GM23338 (cell line): Measurements from ENCODE around the gene TSR3. TPM values are rescaled to one million over a fixed set of nuclear protein-coding genes. Genes with fewer than 3 reads are reported as not detected.

Experiments used
- ATAC-seq: fragments of 200-7000 bp; cut with Tn5 transposase; 3 replicates; pipeline ENCODE4 v1.9.1; 2020
- DNase-seq: peaks from one replicate; pipeline ENCODE4 v3.0.0-alpha.2; 2015; ENCODE audit warnings: low spot score
- H2AFZ ChIP-seq: fragments of 200-600 bp; sonication (generic); 2 replicates; pipeline ENCODE4 v1.8.0; 2016; ENCODE audit warnings: antibody characterized with exemption, mild to moderate bottlenecking, moderate library complexity
- H3F3A ChIP-seq: fragments of 200-600 bp; sonication (generic); replicated peaks from 2 replicates; pipeline ENCODE4 v1.8.0; 2017; ENCODE audit warnings: antibody characterized with exemption, mixed run types, low read depth
- H3K27ac ChIP-seq: fragments of 200-600 bp; sonication (generic); 2 replicates; pipeline ENCODE4 v1.6.1; 2016; ENCODE audit warnings: low read depth
- H3K27me3 ChIP-seq: fragments of 200-600 bp; sonication (generic); 2 replicates; pipeline ENCODE4 v1.8.0; 2016; ENCODE audit warnings: mild to moderate bottlenecking, mixed run types, moderate library complexity; ENCODE audit not compliant: insufficient read depth
- H3K36me3 ChIP-seq: fragments of 200-600 bp; sonication (generic); 2 replicates; pipeline ENCODE4 v1.8.0; 2016; ENCODE audit warnings: mild to moderate bottlenecking; ENCODE audit not compliant: insufficient read depth
- H3K4me1 ChIP-seq: fragments of 200-600 bp; sonication (generic); 2 replicates; pipeline ENCODE4 v1.8.0; 2016; ENCODE audit warnings: mild to moderate bottlenecking, moderate library complexity; ENCODE audit not compliant: insufficient read depth
- H3K4me2 ChIP-seq: fragments of 200-600 bp; sonication (generic); 2 replicates; pipeline ENCODE4 v1.7.1; 2017; ENCODE audit warnings: mixed run types
- H3K4me3 ChIP-seq: fragments of 200-600 bp; sonication (generic); 2 replicates; pipeline ENCODE4 v1.6.1; 2016; ENCODE audit warnings: mixed run types
- H3K79me2 ChIP-seq: fragments of 200-600 bp; sonication (generic); replicated peaks from 2 replicates; pipeline ENCODE4 v1.8.0; 2017; ENCODE audit warnings: mild to moderate bottlenecking; ENCODE audit not compliant: insufficient read depth
- H3K9me2 ChIP-seq: fragments of 200-600 bp; sonication (generic); 2 replicates; pipeline ENCODE4 v1.8.0; 2017; ENCODE audit not compliant: insufficient read depth
- H4K20me1 ChIP-seq: fragments of 200-600 bp; sonication (generic); replicated peaks from 2 replicates; pipeline ENCODE4 v1.8.0; 2017; ENCODE audit warnings: mild to moderate bottlenecking; ENCODE audit not compliant: insufficient read depth
- H3K27ac Mint-ChIP-seq: 2 replicates; pipeline ENCODE4 v1.8.0; 2020; ENCODE audit warnings: inconsistent platforms, mild to moderate bottlenecking, moderate library complexity, mixed read lengths
- H3K27me3 Mint-ChIP-seq: 3 replicates; pipeline ENCODE4 v1.8.0; 2022; ENCODE audit warnings: low read depth, mild to moderate bottlenecking, moderate library complexity, mixed read lengths, inconsistent platforms; ENCODE audit not compliant: insufficient read depth, poor library complexity
- H3K36me3 Mint-ChIP-seq: 3 replicates; pipeline ENCODE4 v1.8.0; 2021; ENCODE audit warnings: low read depth, mild to moderate bottlenecking, inconsistent platforms, moderate library complexity, mixed read lengths
- H3K4me1 Mint-ChIP-seq: 3 replicates; pipeline ENCODE4 v1.8.0; 2020; ENCODE audit warnings: mild to moderate bottlenecking, inconsistent platforms, mixed read lengths
- H3K4me3 Mint-ChIP-seq: 3 replicates; pipeline ENCODE4 v1.8.0; 2021; ENCODE audit warnings: moderate library complexity, mild to moderate bottlenecking, inconsistent platforms, mixed read lengths
- H3K9me3 Mint-ChIP-seq: 3 replicates; pipeline ENCODE4 v1.8.0; 2020; ENCODE audit warnings: moderate library complexity, mild to moderate bottlenecking, inconsistent platforms, mixed read lengths
- CREB1 ChIP-seq: fragments of 250-450 bp; sonication (Bioruptor Pico); IDR thresholded peaks from 2 replicates; pipeline ENCODE4 v1.5.0; 2020; ENCODE audit warnings: low read depth, mild to moderate bottlenecking, moderate library complexity
- EZH2 ChIP-seq: fragments of 200-600 bp; sonication (generic); IDR thresholded peaks from one replicate; pipeline ENCODE4 v1.8.0; 2017; ENCODE audit warnings: antibody characterized with exemption, mild to moderate bottlenecking, low read depth; ENCODE audit not compliant: unreplicated experiment
- EZH2phosphoT487 ChIP-seq: fragments of 200-600 bp; sonication (generic); IDR thresholded peaks from one replicate; pipeline ENCODE4 v1.8.1; 2018; ENCODE audit warnings: antibody characterized with exemption; ENCODE audit not compliant: unreplicated experiment
- JUNB ChIP-seq: IDR thresholded peaks from one replicate; pipeline ENCODE4 v1.6.1; 2016; ENCODE audit warnings: antibody characterized with exemption; ENCODE audit not compliant: unreplicated experiment
- NANOG ChIP-seq: IDR thresholded peaks from 2 replicates; pipeline ENCODE4 v1.6.1; 2016; ENCODE audit warnings: antibody characterized with exemption, borderline replicate concordance
- POLR2AphosphoS5 ChIP-seq: IDR thresholded peaks from 2 replicates; pipeline ENCODE4 v1.6.1; 2016; ENCODE audit warnings: antibody characterized with exemption, low read depth
- REST ChIP-seq: IDR thresholded peaks from one replicate; pipeline ENCODE4 v1.6.1; 2018; ENCODE audit warnings: antibody characterized with exemption; ENCODE audit not compliant: unreplicated experiment
- STAT1 ChIP-seq: IDR thresholded peaks from one replicate; pipeline ENCODE4 v1.6.1; 2016; ENCODE audit warnings: antibody characterized with exemption; ENCODE audit not compliant: unreplicated experiment
- ZNF331 ChIP-seq: fragments of 250-450 bp; sonication (Bioruptor Pico); IDR thresholded peaks from 2 replicates; pipeline ENCODE4 v1.5.0; 2020; ENCODE audit warnings: low read depth, mild to moderate bottlenecking, moderate library complexity
- polyA plus RNA-seq: library from polyadenylated mRNA; unstranded; fragments of >200 nt; fragmentation: Nextera tagmentation; extraction: Ambion mirVana; gene quantifications from 2 replicates; pipeline ENCODE4 v1.2.1, GENCODE V29; 2016
- total RNA-seq: library from RNA; depleted of rRNA; stranded (reverse); fragments of >200 nt; shearing (Covaris generic); gene quantifications from 2 replicates; pipeline ENCODE4 v1.2.3, GENCODE V29; 2014
- TF ChIP-seq, protein P1 (sequence below): fragments of 250-450 bp; sonication (Bioruptor Pico); IDR thresholded peaks from 2 replicates; pipeline ENCODE4 v1.5.0; 2020; ENCODE audit warnings: mild to moderate bottlenecking, moderate library complexity
- TF ChIP-seq, protein P2 (sequence below): IDR thresholded peaks from 2 replicates; pipeline ENCODE4 v1.6.1; 2016; ENCODE audit warnings: antibody characterized with exemption
- TF ChIP-seq, protein P3 (sequence below), 2 experiments: fragments of 200-600 bp in 1 of 2; sonication (generic) in 1 of 2; conservative IDR thresholded peaks; 2 replicates each; pipeline versions ENCODE4 v1.5.1 to v1.6.1; 2016 to 2017; ENCODE audit warnings: antibody characterized with exemption in 2 of 2, low read depth in 2 of 2, mild to moderate bottlenecking in 2 of 2, moderate library complexity in 1 of 2

The TSR3 gene
- total and polyA plus RNA-seq, 2 experiments from 2014 or later, result 58.5 to 97.3 TPM

- TF ChIP-seq, protein P1, sequence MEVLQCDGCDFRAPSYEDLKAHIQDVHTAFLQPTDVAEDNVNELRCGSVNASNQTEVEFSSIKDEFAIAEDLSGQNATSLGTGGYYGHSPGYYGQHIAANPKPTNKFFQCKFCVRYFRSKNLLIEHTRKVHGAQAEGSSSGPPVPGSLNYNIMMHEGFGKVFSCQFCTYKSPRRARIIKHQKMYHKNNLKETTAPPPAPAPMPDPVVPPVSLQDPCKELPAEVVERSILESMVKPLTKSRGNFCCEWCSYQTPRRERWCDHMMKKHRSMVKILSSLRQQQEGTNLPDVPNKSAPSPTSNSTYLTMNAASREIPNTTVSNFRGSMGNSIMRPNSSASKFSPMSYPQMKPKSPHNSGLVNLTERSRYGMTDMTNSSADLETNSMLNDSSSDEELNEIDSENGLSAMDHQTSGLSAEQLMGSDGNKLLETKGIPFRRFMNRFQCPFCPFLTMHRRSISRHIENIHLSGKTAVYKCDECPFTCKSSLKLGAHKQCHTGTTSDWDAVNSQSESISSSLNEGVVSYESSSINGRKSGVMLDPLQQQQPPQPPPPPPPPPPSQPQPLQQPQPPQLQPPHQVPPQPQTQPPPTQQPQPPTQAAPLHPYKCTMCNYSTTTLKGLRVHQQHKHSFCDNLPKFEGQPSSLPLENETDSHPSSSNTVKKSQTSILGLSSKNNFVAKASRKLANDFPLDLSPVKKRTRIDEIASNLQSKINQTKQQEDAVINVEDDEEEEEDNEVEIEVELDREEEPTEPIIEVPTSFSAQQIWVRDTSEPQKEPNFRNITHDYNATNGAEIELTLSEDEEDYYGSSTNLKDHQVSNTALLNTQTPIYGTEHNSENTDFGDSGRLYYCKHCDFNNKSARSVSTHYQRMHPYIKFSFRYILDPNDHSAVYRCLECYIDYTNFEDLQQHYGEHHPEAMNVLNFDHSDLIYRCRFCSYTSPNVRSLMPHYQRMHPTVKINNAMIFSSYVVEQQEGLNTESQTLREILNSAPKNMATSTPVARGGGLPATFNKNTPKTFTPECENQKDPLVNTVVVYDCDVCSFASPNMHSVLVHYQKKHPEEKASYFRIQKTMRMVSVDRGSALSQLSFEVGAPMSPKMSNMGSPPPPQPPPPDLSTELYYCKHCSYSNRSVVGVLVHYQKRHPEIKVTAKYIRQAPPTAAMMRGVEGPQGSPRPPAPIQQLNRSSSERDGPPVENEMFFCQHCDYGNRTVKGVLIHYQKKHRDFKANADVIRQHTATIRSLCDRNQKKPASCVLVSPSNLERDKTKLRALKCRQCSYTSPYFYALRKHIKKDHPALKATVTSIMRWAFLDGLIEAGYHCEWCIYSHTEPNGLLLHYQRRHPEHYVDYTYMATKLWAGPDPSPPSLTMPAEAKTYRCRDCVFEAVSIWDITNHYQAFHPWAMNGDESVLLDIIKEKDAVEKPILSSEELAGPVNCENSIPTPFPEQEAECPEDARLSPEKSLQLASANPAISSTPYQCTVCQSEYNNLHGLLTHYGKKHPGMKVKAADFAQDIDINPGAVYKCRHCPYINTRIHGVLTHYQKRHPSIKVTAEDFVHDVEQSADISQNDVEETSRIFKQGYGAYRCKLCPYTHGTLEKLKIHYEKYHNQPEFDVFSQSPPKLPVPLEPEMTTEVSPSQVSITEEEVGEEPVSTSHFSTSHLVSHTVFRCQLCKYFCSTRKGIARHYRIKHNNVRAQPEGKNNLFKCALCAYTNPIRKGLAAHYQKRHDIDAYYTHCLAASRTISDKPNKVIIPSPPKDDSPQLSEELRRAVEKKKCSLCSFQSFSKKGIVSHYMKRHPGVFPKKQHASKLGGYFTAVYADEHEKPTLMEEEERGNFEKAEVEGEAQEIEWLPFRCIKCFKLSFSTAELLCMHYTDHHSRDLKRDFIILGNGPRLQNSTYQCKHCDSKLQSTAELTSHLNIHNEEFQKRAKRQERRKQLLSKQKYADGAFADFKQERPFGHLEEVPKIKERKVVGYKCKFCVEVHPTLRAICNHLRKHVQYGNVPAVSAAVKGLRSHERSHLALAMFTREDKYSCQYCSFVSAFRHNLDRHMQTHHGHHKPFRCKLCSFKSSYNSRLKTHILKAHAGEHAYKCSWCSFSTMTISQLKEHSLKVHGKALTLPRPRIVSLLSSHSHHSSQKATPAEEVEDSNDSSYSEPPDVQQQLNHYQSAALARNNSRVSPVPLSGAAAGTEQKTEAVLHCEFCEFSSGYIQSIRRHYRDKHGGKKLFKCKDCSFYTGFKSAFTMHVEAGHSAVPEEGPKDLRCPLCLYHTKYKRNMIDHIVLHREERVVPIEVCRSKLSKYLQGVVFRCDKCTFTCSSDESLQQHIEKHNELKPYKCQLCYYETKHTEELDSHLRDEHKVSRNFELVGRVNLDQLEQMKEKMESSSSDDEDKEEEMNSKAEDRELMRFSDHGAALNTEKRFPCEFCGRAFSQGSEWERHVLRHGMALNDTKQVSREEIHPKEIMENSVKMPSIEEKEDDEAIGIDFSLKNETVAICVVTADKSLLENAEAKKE (CRISPR knock-in tag), result no peak
- no peak for TF ChIP-seq JUNB
- TF ChIP-seq STAT1, result no peak
- TF ChIP-seq ZNF331 (CRISPR knock-in tag), result no peak
- no peak for TF ChIP-seq POLR2AphosphoS5
- no peak for TF ChIP-seq NANOG
- no peak for TF ChIP-seq CREB1 (CRISPR knock-in tag)
These were observed 38.1 kb upstream of the TSR3 start (continued) for GRCh38 chr16:1389762-1390161.

- Histone ChIP-seq H2AFZ (no peak overlapping the region), H3K27me3 (no peaks in the 10 kb centered on the region), H3K36me3 (no peaks in the 10 kb centered on the region), H3K9me2 (no peaks in the 10 kb centered on the region), H4K20me1 (no peaks in the 10 kb centered on the region; the same call in 1 of the 2 replicates), H3K4me3 (no peak overlapping the region), H3K4me2 (no peak overlapping the region), H3K4me1 (no peaks in the 10 kb centered on the region), H3K79me2 (no peaks in the 10 kb centered on the region), H3K27ac (no peak overlapping the region), H3F3A (no peaks in the 10 kb centered on the region)
- H3K36me3 Mint-ChIP-seq, result no peaks in the 10 kb centered on the region; the same call in 2 of the 3 replicates
- H3K4me1 Mint-ChIP-seq, result no peaks in the 10 kb centered on the region
- H3K9me3 Mint-ChIP-seq, result no peaks in the 10 kb centered on the region
- no peak overlapping the region for H3K4me3 Mint-ChIP-seq
- DNase-seq, result no peak
- H3K27me3 Mint-ChIP-seq, result no peaks in the 10 kb centered on the region
- TF ChIP-seq, protein P2, sequence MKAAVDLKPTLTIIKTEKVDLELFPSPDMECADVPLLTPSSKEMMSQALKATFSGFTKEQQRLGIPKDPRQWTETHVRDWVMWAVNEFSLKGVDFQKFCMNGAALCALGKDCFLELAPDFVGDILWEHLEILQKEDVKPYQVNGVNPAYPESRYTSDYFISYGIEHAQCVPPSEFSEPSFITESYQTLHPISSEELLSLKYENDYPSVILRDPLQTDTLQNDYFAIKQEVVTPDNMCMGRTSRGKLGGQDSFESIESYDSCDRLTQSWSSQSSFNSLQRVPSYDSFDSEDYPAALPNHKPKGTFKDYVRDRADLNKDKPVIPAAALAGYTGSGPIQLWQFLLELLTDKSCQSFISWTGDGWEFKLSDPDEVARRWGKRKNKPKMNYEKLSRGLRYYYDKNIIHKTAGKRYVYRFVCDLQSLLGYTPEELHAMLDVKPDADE, result no peak
- no peak for TF ChIP-seq EZH2phosphoT487
- TF ChIP-seq CREB1 (CRISPR knock-in tag), result no peak
- no peak for TF ChIP-seq ZNF331 (CRISPR knock-in tag)
- no peak for TF ChIP-seq EZH2
- TF ChIP-seq STAT1, result no peak
- no peak for TF ChIP-seq REST
- TF ChIP-seq POLR2AphosphoS5, result no peak
- TF ChIP-seq, protein P3, sequence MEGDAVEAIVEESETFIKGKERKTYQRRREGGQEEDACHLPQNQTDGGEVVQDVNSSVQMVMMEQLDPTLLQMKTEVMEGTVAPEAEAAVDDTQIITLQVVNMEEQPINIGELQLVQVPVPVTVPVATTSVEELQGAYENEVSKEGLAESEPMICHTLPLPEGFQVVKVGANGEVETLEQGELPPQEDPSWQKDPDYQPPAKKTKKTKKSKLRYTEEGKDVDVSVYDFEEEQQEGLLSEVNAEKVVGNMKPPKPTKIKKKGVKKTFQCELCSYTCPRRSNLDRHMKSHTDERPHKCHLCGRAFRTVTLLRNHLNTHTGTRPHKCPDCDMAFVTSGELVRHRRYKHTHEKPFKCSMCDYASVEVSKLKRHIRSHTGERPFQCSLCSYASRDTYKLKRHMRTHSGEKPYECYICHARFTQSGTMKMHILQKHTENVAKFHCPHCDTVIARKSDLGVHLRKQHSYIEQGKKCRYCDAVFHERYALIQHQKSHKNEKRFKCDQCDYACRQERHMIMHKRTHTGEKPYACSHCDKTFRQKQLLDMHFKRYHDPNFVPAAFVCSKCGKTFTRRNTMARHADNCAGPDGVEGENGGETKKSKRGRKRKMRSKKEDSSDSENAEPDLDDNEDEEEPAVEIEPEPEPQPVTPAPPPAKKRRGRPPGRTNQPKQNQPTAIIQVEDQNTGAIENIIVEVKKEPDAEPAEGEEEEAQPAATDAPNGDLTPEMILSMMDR (conservative IDR thresholded peaks at IDR 0.05; ENCODE audit: low read depth in 2 of 2), result no peak
- no peak for TF ChIP-seq JUNB
- no peak for TF ChIP-seq NANOG
- no peak overlapping the region for H3K27ac Mint-ChIP-seq
- no peak for ATAC-seq
These were observed 35.7 kb upstream of the TSR3 start for GRCh38 chr16:1387331-1387730.
